HG03565 (cell line): ENCODE results near the gene TNF.

Experiments used
- ATAC-seq: cut with Tn5 transposase; IDR thresholded peaks from one replicate; pipeline ENCODE4 v1.9.1; 2021; ENCODE audit warnings: mild to moderate bottlenecking, moderate library complexity; ENCODE audit not compliant: unreplicated experiment

Gene TNF

GRCh38 chr6:31575335-31575901, at the start of gene TNF:
TSS of gene TNF (plus strand) at chr6:31575565. CDS start at chr6:31575742, 177 bp downstream.
- no peak for ATAC-seq

GRCh38 chr6:31525932-31526591, 49.3 kb upstream of the TNF start:
- no peak for ATAC-seq

DNA sequence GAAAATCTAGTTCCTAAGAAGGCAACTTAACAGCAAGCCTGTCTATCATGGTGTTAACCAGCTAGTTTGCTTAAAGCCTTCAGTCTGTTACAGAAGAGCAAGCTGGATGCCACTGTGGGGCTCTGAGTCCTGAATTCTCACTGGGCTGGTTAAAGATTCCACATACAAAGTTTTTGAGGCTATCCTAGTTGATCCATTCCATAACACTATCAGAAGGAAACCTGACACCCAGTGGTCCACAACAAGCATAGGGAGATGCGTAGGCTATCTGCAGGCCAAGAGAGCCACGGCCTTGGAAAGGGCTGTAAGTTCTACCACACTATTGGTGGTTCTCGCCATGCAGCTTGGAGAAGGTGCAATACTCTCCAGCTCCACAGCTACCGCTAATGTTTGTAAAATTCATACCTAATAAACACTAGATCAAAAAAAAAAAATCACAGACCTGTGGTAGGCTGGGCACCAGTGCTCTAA, 47.0 kb upstream of the TNF start:
- ATAC-seq: no peak

DNA sequence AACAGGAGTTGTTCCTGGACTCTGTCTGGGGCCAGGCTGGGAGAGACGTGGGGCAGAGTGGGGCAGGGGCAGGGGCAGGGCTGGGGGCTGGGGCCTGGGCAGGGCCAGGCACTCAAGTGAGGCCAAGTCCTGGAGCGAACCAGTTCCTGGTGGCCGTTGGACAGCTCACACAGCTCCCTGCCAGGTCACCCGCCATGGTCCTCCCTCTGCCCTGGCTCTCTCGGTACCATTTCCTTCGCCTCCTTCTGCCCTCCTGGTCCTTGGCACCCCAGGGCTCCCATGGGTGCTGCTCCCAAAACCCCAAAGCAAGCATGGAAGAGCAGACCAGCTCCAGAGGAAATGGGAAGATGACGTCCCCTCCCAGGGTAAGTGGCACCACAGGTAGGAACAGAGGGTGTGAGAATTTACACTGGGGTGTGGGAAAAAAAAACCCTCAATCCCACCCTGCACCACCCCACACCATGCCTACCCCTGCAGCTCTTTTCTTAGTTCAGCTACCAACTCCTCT, 46.5 kb upstream of the TNF start, which contains the start of gene MCCD1:
MCCD1 (plus strand) TSS at position 142 of the 508 bp plus-strand sequence; CDS start at position 195, 53 bp downstream.
- no peak for ATAC-seq

DNA sequence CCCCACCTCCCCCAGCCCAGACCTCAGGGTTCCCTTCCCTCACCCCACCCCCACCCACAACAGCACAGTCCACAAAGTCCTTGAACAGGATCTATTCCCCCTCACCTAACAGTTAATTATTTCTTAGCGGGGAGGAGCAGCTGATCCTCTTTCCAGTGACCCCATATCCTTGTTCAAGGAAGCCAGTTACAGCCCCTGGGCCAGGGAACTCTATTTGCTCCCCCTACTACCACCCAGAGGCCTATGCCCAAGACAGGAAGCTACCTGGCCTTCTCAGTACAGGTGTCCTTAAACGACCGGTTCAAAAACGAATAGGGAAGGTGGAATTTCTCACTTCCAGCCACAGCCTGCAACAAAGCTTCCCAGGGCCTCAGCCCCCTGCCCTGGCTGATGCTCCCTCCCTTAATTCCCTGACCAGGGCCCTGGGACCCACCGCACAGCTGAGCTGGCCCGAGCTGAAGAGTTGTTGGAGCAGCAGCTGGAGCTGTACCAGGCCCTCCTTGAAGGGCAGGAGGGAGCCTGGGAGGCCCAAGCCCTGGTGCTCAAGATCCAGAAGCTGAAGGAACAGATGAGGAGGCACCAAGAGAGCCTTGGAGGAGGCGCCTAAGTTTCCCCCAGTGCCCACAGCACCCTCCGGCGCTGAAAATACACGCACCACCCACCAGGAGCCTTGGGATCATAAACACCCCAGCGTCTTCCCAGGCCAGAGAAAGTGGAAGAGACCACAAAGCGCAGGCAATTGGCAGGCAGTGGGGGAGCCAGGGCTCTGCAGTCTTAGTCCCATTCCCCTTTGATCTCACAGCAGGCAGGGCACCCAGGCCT, 45.8 kb upstream of the TNF start:
- no peak for ATAC-seq

DNA sequence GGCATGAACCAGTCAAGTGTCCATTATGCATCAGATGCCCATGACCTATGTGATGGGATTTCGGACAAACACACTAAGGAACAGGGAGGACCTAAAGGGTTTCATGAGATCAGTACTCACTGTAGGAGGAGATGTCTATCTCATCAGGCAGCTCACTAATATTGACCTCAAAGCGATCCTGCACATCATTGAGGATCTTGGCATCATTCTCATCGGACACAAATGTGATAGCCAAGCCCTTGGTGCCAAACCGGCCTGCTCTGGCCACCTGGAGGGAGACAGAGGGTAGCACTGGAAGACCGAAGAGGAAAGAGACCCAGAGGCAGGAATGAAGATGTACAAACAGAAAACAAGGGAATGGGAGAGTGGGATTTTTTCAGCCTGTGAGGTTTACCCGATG, 44.7 kb upstream of the TNF start:
- ATAC-seq: no peak

- ATAC-seq: no peak
Observed at GRCh38 chr6:31531162-31531561, 44.2 kb upstream of the TNF start.

DNA sequence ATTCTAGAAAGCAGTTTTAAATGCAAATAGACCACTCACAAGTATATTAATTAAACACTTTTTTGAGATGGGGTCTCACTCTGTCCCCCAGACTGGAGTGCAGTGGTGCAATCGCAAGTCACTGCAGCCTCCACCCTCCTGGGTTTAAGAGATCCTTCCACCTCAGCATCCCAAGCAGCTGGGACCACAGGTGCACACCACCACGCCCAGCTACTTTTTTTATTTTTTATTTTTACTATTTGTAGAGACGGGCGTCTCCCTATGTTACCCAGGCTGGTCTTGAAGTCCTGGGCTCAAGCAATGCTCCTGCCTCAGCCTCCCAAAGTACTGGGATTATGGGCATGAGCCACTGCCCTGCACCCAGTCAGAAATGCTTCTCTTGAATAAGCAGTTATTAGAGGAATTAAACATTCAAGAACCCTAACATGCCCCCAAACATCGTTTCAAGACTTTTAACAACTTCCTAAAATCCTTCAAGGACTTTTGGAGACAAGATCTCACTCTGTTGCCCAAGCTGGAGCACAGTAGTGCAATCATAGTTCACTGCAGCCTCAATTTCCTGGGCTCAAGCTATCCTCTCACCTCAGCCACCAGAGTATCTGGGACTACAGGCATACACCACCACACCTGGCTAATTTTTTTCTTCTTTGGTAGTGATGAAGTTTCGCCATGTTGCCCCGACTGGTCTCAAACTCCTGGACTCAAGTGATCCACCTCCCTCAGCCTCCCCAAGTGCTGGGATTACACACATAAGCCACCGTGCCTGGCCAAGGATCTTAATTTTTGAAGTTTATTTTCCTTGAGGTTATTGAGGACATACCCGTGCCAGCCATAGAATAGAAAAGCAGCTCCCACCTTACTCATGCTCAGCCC, 43.4 kb upstream of the TNF start:
- no peak for ATAC-seq

- no peak for ATAC-seq
Observed at GRCh38 chr6:31532644-31533454, 42.5 kb upstream of the TNF start.

DNA sequence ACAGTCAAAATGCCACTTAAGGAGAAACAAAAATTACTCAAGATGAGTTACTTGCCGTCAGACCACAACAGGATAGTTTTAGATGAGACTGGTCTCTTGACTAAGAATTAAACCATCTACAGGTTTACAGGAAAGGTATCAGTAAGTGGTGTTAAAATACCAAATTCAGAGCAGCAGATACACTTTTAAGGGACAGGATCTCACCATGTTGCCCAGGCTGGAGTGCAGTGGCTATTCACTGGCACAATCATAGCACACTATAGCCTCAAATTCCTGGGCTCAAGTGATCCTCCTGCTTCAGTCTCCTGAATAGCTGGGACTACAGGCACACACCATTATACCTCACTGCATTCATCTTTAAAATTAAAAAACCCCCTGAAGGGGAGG, 41.9 kb upstream of the TNF start:
- ATAC-seq: no peak

DNA sequence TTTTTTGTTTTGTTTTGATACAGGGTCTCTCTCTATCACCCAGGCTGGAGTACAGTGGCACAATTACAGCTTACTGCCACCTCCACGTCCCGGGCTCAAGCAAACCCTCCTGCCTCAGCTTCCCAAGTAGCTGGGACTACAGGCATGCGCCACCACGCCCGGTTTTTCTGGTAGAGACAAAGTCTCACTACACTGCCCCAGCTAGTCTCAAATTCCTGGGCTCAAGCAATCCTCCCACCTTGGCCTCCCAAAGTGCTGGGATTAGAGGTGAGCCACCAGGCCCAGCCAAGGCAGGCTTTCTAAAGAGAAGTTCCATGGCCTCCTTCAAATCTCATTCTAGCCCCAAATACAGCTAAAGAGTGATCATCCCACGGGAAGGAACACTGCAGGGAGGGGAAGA, 41.4 kb upstream of the TNF start:
- ATAC-seq: no peak

DNA sequence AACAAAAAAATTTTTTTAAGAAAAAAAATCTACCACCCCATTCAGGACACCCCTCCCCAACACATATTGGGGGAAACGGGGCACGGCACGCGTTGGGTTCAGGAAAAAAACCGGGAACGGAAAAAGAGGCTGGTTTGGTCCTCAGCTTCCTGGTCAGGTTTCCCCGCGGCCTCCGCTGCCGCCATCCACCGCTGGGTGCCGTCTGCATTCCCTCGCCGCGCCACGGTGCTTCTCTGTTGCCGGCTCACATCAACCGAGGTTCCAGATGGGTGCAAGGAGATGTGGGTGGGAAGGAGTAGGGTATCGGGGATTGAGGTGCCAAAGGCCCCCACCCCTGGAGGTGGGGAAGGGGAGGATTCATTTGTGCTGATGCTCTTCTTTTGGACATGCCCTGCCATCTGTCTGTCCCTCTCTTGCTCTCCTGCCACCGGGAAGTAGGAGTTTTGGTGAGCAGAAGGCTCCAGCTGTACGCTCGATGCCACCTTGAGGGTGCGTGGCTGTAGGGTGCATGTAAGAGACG, 40.8 kb upstream of the TNF start:
- ATAC-seq: no peak

GRCh38 chr6:31535538-31536324, 39.6 kb upstream of the TNF start:
- no peak for ATAC-seq

DNA sequence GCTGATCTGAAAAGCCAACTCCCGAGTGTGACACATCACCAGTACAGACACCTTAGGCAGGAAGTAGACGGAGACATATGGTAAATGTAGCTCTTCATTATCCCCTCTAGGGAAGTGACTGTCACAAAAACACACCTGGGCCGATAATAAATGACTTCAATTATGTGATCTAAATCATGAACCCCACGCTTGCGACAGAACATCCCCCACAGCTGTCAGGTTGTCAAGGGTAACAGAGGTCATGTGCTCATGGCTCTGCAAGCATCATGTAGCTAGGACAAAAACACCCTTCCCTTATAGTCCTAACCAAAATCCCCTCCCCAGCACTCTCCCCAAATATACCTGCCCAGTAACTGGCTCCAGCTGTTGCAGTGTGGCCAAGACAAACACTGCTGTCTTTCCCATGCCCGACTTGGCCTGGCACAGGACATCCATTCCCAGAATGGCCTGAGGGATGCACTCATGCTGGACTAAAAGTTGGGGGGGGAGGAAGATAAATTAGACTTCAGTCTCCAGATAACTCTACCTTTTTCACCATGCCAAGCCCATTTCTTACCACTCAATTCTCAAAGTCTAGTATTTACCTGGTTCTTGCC, 36.5 kb upstream of the TNF start:
- no peak for ATAC-seq

DNA sequence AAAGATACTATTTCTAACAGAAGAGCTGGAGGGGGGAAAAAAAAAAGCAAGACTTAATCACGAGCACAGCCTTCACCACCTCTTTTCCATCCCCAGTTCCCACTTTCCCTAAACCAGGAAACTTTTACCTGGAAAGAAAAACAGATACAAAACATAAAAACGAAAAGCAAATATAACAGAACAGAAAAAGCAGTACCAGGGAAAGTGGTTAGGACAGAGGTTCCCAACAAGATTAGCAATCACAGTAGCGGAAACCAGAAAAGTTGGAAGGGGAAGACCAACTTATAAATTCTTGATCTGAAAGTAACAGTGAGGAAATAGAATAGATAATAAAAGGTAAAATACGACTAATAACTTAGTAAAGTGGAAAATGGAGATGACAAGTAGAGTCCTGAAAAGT, 34.7 kb upstream of the TNF start:
- ATAC-seq: no peak

DNA sequence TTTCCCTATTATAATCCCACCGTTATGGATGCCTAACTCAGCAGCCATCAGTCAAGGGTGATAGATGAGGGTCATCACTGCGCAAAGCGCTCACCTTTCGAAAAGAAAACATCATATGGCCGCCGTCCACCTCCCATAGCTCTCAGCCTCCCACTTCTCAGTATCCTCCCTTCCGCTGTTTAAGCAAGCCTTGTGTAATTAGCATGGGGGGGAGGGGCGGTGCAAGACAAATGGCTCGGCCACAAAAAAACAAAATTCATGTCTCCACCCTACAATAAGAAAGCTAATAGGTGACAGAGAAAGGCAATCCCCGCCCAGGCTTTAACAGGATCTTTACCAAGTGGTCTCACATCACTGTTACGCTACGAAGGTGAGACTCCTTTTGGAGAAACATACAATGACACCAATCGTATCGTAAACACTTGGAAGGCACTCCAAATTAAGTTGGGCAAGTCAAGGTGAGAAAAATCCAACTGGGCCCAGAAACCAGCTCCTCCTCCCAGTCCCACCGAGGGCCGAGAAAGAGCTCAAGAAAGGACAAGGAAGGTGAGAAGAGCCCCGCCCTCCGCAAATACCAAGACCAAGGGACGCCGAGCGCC, 34.2 kb upstream of the TNF start:
- peak; percentile 11 for ATAC-seq

- peak; percentile 58 for ATAC-seq
Observed at GRCh38 chr6:31541658-31542521, 33.5 kb upstream of the TNF start, which contains the start of gene DDX39B. TSS of gene DDX39B (minus strand) at chr6:31542003. CDS start at chr6:31540532, 1,471 bp downstream.
